NOMO-1 treated with DMSO at 0.1 percent for 48 hours (cell line): Measurements from ENCODE around the gene GABRG3.
"Not testable (repeated sequence)": the region's sequence is repeated elsewhere in the genome, so short reads cannot be mapped to it uniquely, and the experiment has no call there.

Source experiments
- DNase-seq: peaks from one replicate; lab custom pipeline; 2025; ENCODE audit not compliant: unreplicated experiment; lab: John Stamatoyannopoulos, UW

GABRG3 gene

DNA sequence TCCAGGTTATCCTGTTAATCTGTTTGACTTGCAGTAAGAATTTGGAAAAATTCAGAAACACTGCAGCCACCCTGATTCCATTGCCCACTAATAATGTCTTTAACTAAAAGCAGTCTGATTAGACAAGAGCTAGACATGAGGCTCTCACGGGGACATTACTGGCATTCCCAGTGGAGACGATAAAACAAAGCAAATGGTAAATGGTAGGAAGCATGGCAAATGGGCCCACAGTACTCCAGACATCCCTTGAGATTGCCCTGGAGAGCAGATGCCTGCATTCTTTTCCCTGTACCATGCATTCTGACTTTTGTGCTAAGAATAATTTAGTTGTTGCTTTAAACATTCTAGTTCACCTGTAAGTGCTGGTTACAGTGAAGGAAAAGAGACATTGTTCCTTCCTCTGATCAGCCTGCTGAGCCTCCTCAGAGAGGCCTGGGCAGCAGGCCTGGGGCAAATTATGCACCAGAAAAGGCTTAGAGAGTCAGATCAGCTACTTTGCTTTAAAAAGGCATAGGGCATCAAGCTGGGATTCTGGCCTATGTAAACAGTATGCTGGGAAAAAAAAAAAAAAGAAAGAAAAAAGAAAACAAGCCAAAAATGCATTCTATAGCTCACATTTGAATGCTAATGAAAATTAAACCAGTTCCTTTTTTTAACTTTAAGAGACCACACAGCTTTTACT, 204.6 kb downstream of the GABRG3 start:
- DNase-seq = no peak

DNA sequence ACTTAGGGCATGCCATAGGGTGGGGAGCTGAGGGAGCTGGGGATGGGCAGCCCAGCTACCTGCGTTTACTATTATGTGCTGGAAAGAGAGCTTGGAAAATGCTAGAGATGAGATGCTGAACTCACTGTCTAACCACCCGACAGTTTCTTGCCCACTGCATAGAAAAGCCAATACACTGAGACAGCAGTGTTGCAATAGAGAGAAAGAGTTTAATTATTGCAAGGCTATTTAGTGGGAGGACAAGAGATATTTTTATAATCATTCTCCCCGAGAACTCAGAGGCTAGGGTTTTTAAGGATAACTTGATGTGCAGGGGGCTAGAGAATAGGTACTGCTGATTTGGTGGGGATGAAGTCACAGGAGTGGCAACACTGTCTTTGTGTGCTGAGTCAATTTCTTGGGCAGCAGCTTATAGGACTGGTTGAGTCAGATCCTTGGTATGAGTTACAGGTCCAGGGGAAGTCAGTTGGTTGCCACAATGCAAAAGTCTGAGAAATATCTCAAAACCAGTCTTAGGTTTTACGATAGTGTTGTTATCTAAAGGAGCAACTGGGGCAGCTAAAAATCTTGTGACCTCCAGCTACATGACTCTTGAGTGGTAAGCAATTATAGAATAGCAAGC, 205.9 kb downstream of the GABRG3 start:
- DNase-seq = no peak

DNA sequence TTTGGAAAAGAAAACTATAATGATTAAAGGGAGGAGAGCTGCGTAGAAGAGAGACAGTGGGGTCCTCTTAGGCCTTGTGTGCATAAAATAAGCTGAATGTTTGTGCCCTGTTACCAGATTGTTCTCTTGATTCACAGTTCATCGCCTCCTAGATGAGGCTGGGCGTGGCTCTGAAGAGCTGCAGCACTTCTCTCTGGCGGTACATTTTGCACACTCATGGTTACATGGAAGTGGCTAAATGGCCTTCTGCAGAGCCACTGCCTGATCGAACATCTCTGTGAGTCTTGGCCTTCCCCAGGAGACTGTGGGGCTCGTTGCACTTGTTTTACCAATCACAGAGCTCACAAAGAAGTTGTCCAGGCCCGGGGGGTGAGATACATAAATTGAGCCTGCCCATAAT, 208.8 kb downstream of the GABRG3 start:
- no peak for DNase-seq

DNA sequence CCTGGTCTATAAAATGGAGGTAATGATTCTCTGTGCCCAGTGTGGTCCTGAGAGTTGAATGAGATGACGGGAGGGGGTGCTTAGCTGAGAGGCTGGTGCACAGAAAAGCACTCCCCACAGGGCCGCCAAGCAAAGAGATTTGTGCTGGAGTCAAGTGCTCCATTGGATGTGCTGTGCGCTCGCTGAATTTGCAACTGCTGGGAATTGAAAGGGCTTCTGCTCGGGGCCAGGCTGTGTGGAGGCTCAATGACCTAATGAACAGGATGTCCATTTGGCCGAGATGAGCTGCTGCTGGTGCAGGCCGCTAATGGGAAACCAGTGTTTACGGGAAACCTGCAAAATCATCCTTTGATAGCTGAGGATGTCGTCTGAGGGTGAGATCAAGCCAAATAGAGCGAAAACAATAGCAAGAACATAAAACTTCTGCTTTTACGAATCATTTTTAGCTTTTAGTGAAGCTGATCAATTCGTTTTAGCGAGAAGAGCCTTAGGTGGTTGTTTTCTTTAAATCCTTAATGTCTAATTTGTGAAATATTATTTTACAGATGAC, 211.7 kb downstream of the GABRG3 start:
- no peak for DNase-seq

DNA sequence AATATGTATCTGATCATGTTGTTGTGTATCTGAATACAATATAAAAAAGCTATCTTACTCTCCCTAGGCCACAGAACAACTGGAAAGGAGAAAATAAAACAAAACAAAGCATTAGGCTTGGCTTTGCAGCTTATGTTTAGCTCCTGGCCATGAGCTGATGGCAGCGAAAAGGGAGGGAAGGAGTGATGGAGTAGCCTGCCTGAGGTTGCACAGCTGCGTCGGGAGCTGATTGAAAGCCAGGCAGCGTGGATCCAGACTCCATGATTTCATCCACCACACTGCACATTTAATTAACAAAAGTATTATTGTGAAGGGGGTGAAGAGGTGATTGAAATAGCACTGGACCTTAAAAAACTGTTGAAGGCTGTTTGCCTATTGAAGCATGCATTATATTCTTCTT, 212.2 kb downstream of the GABRG3 start:
- DNase-seq = no peak

DNA sequence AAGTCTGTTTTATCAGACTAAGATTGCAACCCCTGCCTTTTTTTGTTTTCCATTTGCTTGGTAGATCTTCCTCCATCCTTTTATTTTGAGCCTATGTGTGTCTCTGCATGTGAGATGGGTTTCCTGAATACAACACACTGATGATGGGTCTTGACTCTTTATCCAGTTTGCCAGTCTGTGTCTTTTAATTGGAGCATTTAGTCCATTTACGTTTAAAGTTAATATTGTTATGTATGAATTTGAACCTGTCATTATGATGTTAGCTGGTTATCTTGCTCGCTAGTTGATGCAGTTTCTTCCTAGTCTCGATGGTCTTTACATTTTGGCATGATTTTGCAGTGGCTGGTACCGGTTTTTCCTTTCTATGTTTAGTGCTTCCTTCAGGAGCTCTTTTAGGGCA, 220.5 kb downstream of the GABRG3 start:
- not testable (repeated sequence) for DNase-seq

DNA sequence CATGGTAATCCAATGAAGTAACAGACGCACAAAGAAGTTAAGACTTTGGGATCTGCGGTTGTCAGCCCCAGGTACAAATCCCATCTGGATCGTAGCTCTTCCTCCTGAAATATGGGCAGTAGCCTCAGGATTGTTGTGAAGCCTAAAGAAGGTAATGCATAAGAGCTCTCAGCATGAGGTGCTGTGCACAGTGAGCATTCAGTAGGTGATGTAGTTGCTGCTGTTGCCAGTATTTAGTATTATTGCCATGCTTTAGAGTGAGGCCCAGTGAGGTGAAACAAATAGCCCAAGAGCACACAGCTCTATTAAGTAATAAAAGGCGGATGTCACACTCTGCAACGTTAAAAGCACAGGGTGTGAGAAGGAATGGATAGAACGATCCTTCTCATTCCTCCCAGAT, 225.7 kb downstream of the GABRG3 start:
- no peak for DNase-seq

DNA sequence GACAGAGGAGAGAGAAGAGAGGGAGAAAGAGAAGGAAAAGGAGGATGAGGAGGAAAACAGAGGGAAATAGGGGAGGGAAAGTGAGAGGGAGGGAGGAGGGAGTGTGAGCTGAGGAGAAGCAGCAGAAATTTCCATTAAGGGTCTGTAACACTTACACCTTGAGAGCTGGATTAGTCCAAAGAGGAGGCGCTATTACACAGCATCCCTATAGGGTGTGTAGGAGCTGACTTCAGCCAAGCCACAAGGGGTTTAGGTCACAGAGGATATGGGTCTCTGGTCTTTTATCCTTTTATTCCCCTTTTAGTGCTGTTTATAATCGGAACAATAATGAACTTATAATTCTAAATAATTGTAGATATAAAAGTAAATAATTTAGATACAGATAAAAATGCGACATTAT, 230.4 kb downstream of the GABRG3 start:
- DNase-seq = no peak

DNA sequence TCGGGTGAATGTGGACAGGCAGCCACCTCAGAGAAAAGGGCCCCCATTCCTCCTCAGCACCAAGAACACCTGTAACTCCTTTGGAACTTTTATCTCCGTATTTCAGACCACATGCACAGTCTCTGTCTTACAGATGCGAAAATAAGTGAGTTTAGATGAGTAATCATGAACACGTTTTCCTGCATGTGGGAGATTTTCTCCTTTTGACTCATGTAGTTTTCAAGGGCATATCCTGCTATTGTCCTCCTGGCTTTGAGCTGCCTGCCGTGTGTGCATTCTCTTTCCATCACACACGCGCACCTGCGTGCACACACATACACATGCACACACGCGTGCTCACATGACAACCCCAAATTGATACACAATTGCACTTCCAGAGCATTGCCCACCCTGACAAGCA, 239.2 kb downstream of the GABRG3 start:
- DNase-seq = no peak

DNA sequence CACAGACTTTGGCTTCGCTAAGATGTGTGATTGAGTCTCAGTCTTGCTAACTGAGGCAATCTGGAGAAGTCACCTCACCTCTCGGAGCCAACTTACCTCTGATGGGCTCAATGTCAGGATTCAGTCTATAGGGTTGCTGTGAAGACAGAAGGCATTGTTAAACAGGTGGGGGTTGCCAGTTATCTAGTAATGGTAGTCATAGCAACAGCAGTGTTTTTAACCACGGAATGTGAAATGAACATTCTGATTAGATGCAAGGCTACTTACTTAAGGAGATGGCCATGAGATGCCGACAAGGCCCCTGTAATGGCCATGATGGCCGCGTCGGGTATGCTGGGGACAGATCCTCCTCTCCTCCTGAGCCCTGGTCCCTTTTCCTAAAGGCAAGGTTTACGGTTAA, 243.1 kb downstream of the GABRG3 start:
- DNase-seq = no peak

DNA sequence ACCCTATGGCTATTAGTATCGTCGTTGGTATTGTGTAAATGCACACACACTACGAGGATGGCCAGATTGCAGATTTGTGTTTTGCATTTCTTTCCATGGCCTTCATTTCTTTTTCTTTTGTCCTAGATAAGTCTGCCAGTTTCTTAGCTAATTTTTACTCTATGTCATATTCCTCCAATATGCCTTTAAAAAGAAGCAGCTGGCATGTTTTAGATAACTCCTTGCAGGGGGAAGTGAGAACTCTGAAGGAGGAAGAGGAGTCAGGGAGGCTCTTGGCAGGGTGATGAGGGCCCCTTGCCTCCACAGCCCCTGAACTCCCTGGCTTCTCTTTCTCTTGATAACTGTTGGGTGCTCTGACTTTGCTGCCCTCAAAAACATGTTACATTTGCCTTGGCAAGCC, 244.0 kb downstream of the GABRG3 start:
- DNase-seq = no peak

DNA sequence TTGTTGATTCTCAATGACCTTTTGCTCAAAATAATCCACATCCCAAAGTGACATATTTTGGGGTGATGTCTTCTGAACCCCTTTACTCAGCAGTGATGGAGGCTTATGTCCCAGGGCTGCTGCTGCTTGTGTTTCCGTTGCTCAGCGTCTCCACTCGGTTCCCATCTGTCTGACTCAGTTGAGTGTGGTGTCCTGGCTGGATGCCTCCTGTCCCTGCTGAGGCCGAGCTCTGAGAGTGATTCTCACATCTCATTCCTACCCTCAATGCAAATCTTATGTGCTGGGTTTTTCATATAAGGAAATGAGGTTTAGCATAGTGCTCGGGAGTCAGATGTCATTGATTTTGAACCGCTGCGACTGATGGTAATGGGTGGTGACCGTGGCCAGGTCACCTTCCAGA, 247.4 kb downstream of the GABRG3 start:
- no peak for DNase-seq

DNA sequence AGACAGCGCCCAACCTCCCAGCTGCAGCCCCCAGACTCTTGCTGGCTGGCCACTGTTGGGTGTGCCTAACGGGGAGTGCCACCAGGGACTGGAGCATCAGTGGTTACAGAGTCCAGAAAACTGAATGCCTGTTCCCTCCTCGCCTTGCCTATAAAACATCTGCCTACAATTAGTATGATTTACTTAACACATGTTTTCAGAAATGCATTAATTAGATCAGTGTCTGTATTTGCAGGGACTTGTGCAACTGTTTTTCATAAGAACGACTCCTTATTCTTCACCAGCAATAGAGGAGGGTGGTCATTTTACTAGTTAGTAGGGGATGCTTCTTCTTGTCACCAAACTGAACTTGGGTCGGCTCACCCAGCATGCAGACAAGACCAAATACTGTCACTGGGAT, 248.7 kb downstream of the GABRG3 start:
- no peak for DNase-seq

DNA sequence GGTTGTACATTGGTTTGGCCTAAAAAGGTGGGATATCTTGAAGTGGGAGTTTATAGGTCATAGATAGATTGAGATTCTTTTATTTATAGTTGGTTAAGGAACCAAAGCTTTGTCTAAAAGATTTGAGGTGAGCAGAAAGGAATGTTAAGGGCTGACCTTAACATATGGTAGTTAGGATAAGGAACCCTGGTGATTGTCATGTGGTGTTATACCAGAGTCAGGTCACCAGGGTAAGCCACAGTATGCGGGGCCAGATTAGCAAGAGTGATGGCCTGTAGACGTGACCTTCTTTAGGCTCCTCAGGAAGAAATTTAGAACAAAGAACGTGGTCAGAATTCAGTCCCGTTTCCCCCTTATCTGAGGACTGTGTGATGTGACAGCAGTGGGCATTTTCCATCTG, 249.2 kb downstream of the GABRG3 start:
- DNase-seq = no peak

DNA sequence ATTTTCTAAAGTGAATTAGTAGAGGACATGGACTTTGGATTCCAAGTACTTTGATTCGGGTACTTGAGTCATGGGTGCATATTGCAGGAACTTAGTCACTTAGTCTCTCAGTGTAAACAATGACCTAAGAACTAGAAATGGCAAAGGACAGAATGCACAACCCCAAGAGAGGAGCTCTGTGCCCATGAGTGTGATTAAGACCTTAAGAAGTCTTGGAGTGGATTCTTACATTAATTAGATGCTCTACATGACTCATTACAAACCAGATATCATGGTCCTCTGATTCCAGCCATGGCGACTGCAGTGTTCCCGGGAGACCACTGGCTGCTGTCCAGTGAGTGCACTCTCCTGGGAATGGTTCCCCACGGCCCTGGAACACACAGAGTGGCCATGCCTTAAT, 251.5 kb downstream of the GABRG3 start:
- DNase-seq = no peak

DNA sequence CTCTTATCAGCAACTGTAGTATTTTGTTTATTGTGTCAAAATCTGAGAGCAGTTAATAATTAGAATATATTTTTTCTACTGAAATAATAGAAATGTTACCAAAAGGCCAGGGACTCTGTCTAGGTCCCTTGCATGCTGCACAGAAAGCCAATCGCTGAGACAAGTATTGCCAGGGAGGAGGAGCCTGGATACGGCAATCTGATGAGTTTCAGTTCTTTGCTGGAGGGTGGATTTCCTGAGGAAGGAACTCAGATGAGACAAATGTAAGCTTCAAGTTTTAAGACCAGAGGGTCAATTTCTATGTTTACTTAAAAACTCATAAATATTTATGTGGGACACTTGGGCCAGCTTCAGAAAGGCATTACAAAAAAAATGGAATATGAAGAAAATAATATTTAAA, 252.2 kb downstream of the GABRG3 start:
- no peak for DNase-seq

DNA sequence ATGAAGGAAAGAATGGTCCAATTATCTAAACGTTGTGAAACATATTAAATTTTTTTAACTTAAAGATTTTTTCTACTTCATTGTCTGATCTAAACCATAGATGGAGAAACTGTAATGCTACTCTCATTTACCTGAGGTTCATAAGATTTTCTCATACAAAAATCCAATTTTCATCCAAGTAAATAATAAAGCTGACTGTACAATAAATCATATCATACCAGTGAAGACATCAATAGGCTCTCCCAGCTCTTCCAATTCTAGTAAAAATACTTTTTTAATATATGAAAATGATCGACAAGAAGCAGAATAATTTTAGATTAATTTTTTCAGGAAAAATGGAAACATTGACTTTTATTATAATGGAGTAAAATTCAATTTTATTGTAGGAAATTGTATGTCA, 260.8 kb downstream of the GABRG3 start:
- no peak for DNase-seq

DNA sequence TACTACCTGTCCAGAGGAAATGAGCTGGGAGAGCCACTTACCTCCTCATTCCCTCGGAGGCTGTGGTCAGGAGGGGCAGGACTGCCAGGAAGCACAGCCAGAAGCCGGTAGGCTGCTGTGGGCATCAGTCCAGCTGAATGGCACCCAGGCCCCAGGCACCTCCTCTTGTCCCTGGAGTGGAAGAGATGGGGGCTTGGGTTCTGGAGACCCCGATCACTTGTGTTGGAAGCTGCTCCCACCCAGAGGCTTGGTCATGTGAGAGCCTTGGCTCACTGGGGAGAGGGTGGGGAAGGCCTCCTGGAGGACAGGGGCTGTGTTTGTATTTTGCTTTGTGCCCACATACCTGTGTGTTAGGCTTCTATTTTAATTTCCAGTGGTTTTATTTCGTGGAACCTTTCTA, 261.9 kb downstream of the GABRG3 start:
- no peak for DNase-seq

DNA sequence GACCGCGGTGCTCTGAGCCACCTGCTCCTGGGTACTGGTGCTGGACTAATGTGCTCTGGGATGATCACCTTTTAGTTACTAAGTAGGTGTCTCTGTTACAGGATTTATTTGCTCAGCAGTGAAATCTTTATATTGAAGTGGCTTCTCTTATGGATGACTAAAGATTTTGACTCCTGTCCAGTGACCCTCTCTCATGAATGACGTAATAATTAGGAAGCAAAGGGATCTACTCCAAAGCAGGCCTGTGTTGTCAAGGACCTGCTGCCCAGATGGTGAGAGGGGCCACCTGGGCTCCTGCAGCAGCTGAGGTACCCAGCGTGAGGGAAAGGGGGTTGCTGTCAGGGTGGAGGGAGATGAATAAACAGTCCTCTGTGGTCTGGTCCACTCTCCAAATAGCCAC, 263.6 kb downstream of the GABRG3 start:
- DNase-seq = no peak

DNA sequence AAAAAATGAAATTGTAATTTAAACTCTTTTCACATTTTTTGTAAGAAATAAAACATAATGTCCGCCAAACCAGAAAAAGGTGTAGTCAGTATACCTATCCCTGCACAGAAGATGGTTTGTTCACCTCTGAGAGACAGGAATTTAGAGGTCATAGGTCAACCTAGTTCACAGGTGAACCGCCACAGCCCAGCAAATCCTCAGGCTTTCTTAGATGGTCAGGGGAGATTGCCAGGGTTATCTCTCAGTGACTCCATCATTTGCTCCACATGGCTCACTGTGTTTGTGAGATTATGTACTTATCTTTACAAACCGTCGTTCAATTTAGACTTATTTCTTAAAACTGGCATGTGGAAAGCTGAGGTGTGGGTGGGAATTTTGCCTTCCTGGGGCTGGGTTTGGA, 264.2 kb downstream of the GABRG3 start:
- DNase-seq = no peak

DNA sequence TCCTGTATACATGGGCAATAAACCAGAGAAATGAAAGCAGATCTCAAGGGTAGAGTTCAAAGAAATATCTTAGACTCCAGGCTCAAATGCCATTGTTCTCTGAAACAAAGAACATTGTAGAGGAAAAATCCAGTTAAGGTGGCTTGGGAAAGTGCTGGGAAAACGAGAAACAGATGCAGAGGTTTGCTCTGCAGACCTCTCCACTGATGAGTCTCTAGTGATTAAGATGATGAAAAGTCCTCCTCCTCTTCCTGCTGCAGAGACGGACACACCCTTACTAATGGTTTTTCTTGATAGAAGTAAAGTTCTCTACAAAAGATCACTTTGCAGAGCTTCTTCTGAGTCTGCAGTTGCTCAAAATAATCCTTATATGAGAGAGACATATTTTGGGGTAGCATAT, 264.7 kb downstream of the GABRG3 start:
- DNase-seq = no peak

DNA sequence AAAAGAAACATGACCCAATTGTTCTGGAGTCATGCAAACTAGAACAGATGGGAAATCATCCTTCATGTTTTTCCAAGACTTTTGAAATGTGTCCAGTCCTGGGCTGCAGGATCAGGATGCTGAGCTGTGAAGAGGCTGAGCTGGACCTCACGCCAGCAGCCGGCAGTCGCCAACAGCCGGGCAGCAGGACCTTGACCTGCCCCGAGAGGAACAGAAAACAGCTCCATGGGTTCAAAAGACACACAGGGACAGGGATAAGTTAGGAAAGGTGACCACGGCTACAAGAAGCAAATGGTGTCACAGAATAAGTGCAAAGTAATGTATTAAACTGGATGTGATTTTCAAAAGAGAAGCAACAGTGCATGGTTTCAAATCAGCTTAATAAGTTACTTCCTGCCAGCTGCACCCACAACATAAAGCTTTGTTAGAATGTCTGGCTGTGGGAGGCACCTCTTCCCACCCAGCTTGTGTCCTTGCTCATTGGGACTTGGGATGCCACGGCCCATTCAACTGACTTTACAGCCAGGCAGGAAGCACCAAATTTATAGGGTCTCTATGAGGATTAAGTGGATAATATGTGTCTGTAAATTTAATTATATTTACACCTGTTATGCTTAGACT, 266.4 kb downstream of the GABRG3 start:
- DNase-seq = no peak
